Activated CD4-positive, CD25-positive, alpha-beta regulatory T cell treated with anti-CD3 and anti-CD28 coated beads, Interleukin-2, amount 50 U/mL, for 24 hours (primary cell): Measurements from ENCODE around the gene KRT13.

Experiments used
- ATAC-seq, 2 donors: fragments of 150-1000 bp; cut with Tn5 transposase; one replicate each; pipeline ENCODE4 v1.10.0; 2021; ENCODE audit warnings: mild to moderate bottlenecking in 1 of 2, moderate library complexity in 1 of 2

The KRT13 gene

DNA sequence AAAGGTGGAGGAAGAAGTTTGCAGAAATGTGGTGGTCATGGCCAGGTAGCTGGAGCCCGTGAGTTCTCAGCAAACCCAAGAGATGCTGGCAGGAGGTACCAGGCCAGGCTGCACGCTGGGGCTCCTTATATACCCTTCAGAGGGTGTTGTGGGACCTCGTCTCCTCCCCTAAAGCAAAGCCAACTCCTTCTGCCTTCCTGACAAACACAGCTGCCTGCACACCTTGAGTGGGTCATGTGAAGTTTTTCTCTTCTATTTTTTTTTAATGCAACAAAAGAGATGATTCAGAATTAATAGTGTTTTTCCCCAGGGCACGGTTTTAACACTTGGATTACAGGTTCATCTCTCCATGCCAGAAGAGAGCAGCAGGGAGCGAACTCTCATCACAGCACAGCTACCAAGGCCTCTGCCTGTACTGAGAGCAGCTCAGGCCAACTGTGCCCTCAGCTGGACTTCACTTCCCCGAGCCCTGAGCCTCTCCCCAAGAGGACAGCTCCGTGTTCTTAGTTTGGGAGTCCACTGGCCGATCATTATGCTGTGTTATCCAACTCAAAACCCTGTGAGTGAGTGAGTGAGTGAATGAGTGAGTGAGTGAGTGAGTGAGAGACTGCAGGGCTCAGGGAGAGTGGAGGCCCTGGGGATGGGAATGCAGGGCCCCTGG lies 13.5 kb upstream of the KRT13 start, which contains the start of gene KRT15:
TSS of gene KRT15 (minus strand) at position 102 of the 661 bp plus-strand sequence. CDS start at position 39, 63 bp downstream.
- no peak for ATAC-seq

DNA sequence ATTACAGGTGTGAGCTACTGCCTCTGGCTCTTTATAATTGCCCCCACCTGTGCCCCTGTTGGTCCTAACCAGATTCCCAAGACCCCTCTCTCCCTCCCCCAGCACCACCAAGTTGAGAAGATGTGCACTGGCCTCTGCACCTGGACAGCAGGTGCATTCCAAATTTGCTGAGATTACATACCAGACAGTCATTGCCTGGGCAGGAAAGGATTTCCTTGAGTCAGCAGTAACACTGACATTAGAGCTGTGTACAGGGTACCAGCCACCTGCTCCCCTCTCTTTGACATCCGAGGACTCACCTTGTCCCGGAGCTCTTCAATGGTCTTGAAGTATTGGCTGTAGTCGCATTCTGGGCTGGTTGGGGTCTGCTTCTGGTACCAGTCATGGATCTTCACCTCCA lies 12.6 kb upstream of the KRT13 start:
- no peak for ATAC-seq

DNA sequence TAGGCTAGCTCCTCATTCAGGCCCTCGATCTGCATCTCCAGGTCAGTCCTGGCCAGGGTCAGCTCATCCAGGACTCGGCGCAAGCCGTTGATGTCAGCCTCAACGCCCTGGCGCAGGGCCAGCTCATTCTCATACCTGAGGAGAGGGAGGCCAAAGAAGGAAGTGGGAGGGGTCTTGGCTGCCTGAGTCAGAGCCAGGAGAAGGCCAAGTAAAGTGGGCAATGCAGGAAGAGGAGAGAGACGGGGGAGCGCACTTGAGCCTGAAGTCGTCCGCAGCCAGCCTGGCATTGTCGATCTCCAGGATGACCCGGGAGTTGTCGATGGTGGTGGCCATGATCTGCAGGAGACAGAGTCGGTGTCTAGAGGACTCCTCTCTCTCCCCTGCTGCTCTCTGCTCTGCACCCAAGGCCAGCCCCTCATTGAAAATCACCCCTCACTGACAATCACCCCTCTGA lies 11.4 kb upstream of the KRT13 start:
- ATAC-seq = no peak

DNA sequence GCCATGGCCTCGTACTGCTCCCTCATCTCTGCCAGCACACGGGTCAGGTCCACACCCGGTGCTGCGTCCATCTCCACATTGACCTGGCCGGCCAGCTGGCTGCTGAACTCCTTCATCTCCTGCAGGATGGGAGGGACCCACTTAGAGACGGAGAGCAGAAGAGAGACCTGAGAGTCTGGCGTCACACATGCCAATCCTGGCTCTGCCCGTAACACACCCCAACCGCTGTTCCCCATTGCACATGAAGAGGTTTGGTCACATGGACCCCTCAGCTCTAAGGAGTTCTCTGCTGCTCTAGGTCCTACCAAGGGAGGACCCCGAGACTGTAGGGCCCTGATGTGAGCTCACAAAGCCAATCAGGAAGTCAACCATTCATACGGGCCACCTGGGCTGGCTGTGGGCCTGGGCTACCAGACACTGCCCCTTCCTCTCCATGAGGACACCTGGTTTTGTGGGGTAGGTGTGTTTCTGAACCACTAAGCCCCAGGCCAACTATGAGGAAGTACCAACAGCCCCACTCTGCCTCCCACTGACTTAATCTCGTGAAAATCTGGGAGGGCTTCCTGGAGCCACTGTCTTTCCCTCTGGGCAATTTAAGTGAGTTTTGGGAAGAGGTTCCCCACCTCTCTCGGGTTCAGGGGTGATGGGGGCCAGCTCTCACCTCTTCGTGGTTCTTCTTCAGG lies 10.9 kb upstream of the KRT13 start:
- ATAC-seq = no peak

DNA sequence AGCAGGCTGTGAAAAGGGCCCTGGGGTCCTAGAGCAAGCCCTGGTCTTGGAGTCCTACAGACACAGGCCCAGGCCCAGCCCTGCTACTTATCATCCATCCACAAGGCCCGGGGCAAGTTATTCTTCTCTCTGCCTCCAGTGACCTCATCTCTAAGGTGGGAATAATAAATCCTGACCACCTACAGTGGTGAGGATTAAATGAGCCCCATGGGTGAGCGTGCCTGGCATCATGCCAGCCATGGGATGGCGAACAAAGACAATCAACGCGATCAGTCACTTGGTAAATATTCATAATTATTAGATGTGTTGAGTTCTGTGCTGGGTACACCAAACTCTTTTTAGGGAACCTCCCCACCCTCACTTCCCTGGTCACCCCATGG lies 7.7 kb upstream of the KRT13 start:
- ATAC-seq = no peak

DNA sequence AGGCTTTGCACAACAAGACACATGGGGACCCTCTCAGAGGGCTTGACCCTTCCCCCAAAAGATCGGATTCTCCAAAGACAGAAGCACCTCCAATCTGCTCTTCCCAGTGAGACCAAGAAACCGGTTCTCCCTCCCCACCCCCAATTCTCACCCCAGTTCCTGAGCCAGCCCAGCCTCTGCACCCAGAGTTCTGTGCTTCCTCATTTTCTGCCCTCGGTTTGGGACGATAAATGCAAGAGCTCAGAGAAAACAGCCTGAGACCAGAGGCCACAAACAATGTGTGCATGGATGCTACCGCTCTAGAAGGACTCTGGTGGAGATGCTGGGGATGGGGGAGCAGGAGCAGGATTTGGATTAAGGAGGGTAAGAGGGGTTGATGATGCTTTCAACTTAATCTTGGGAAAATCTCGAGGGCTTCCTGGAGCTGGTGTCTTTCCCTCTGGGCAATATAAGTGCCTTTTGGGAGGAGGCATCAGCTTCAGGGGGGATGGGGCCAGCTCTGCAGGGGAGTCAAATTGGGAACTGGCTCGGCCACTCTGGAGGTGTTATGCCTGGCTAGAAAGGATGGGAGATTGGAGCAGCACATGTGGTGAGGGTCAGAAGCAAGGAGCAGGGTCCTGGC lies 7.2 kb upstream of the KRT13 start:
- ATAC-seq = no peak

DNA sequence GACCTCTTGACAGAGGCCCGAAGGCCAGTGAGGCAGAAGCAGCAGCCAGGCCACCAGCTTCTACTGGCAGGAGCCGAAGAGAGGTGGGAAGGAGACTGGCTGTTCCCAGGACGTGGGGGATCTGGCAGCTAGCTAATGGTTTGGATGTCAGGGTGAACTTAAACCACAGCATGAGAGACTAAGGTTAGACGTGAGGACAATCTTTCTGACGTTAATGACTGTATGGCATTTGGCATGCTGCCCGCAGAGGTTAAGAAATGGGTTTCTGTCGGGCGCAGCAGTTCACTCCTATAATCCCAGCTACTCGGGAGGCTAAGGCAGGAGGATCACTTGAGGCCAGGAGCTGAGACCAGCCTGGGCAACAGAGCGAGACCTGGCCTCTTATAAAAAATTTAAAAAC lies 6.3 kb upstream of the KRT13 start:
- no peak for ATAC-seq

DNA sequence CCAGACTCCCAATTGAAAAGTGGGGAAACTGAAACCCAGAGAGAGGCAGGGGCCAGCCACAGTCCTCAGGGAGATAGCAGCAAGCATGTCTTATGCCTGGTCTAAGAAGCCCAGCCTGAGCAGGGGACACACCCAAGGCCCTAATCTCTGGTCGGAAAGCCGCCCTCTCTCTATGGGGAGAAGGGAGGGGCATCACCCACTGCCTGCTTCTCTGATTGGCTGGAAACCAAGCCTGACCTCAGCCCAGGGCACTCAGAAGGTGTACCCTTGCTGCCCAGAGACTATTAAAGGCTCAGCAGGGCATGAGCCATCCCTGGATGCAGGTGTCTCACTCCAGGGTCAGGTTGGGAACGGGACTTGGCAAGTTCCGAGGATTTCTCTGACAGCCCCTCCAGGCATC lies 5.7 kb upstream of the KRT13 start:
- ATAC-seq = no peak

DNA sequence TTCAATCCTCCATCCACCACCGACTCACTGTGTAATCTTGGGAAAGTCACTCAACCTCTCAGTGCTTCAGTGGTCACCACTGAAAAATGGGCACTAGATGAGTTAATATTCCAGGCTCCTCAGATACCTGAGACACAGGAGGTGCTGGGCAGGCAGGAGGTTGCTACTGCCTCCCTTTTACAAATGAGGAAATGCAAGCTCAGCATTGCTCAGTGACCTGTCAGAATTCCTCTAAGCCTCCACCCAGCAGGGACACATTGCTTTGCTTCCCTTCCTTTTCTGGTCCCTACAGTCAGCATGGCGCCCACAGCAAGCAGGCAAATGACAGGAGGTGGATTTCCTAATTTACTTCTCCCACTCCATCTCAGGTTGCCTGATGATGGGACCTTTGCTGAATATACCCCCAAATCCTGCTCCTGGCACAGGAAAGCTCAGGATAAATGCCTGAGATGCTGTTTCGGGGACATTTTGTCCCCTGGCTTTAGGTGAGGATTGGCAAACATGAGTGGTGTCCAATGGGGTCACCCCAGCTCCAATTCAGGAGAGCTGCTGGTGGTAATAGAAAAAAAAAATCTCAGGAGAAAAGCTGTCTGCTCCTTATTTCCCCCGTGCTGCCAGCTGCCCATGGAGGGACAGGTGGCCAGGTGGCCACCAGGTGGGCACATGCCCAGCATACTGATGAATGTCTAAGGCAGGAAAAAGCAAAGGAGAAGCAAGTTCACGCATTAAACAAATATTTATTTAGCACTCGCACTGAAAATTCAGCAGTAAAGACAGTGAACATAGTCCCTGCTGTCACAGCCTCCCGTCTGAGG lies 5.0 kb upstream of the KRT13 start:
- no peak for ATAC-seq

DNA sequence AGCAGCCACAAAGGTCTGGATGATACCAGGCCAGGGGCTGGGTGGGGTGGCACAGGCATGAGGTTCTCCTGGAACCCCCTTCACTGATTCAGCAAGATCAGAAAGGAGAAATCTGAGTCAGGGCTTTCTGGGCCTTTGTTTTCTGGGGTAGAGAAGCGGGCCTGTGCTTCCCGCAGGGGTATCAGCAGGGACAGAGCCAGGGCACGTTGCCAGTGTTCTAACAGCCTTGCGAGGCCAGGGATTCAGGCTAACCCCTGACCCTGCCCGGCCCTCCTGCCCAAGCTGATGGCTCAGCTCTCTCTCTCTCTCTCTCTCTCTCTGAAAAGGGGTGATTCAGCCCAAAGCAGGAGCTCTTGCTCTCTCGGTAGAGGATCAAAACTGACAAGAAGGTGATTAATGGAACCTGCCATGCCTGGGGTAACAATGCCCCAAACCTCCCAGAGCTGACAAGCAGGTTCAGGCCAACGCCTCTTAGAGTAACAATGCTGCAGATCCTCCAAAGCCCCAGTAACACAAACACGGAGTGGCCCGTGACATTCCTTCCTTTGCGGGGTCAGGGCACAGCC lies 2.0 kb upstream of the KRT13 start:
- ATAC-seq = no peak

DNA sequence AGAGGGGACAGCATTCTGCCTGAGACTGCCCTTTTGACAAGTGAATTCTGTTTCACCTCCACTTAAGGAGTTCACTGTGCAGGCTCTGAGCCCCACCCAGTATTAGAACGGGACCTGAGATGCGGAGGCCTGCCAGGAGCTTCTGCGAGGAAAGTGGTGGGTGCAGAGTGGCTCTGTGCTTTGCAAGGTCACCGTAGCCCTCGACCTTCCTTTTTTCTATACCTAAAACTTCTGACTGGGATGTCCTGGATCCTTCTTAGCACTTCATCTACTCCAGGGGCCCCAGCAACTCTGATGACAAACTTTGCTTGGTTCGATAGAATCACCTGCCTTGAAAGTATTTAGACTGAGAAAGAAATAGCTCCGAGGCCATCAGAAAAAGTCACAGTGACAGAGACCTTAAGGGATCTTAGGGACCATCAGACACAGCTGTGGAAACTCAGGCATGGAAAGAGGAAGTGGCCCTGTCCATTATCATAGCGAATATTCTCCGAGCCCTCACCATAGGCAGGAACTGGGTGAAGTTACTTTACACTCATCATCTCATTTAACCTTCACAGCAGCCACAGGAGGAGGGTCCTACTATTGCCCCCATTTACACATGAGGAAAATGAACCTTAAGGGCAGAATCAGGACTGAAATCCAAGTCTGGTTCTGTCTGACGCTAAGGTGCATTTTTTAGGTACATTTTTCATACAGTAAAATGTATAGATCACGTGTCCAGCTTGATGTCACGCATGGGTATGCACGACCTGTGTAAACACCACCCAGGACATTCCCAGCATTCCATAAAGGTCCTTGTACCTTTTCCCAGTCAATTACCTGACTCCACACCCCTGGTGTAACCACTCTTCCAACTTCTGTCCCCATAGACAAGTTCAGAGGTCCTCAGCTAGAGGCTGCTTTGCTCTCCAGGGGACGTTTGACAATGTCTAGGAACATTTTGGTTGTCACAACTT lies 676 bp upstream of the KRT13 start:
- no peak for ATAC-seq

DNA sequence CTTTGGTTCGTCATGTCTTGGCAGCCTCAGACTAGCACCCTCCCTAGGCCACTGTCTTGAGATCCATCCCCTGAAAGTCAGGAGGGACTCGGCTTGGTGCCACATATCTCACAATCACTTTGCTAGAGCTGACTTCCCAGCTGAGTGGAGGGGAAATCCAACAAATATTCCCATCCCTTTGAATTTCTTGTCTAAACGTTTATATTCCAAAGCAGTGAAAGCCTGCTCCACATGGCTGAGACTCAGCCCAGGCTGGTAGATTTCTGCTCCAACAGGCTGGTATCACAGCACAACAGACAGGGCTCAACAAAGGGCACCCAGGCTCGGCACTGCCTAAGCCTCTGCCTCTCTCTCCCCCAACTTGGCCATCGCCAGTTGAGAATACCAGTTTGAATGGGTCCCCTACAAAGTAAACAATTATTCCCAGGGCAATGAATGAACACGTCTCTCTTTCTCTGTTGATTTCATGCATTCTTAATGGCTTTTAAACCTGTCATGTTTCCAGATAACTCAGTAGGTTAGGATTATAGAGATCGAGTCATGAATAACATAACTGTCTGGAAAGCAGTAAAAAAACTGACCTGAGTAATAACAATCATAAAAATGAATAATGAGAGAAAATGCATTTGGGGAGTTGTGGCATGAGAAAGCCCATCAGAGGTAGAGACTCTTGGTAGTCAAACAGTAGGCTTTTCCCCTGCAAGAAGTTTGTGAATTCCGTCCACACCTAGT lies 1.0 kb downstream of the KRT13 start:
- ATAC-seq = no peak

DNA sequence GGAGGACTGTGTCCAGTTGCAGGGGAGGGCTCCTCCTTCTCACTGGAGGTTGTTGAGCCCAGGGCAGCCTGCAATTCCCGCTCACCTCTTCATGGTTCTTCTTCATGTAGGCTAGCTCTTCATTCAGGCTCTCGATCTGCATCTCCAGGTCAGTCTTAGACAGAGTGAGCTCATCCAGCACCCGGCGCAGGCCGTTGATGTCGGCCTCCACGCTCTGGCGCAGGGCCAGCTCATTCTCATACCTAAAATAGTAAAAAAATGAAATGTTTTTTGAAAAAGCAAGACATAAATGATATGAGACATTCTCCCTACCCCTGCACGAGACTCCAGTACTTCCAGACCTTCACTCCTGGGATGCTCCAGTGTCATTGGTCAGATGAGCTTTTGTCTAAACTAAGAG lies 2.2 kb downstream of the KRT13 start:
- no peak for ATAC-seq

DNA sequence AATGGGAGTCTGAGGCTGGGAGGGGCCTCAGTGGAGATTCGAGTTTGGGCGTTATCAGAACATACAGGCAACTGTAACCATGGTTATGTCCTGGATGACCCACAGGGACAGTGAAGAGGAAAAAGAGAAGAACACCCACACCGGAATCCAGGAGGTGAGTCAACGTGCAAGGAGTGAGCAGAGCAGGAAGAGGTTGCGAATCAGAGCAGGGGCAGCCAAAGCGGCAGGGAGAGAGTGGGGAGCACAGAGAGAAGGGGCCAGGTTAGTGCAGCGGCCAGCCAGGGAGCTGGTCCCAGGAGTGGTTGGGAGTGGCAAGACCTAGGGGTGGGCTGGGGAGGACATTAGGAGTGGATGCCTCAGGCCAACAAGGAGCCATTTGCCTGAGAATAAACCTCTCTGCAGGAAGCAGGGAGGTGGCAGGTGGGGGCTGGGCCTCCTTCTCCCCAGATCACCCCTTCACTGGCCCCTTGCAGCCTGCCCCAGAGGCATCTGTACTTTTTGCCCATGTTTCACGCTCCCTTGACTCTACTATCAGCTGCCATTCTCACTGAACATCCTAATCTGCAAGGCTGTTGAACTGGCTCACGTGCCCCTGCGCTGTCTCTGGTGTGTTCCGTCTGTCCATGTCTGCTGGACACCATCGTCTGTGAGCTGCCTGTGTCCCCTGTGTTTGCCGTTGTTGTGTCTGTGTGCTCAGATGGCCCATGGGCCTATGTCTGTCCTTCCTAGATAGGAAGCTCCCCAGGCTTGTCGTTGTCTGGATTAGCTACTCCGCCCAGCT lies 5.1 kb downstream of the KRT13 start:
- ATAC-seq = no peak

DNA sequence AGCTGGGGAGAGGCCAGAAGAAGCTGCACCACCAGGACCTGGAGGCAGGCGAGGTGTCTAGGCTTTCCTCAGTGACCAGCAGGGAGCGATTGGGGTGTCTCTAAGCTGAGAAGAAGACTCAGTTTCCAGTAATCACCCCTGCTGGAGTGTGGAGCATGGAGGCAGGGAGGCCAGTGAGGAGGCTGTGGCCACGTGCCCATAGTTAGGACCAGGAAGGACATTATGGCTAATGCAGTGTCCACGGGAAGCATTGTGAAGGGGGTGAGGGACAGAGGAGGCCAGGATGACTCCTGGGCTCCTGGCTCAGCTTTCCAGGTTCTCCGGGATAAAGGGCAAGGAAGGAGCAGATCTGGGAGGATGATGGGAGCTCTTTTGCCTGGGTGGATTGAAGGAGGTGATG lies 5.7 kb downstream of the KRT13 start:
- no peak for ATAC-seq

DNA sequence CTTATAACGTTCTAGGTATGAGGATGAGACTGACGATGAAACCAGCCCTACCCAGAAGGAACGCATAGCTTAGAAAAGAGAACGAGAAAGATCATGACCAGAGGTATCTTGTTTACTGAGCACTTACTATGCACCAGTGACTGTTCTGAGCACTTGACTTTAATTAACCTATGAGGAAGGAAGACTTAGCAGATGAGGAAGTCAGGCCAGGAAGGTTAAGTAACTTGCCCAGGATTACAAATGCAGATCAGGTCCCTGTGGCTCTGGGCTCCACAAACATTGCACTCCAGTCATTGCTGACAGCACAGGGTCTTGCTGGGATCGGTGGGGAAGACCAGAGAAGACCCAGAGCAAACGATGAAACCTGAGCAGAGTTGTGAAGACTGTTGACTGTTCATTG lies 7.1 kb downstream of the KRT13 start:
- no peak for ATAC-seq

DNA sequence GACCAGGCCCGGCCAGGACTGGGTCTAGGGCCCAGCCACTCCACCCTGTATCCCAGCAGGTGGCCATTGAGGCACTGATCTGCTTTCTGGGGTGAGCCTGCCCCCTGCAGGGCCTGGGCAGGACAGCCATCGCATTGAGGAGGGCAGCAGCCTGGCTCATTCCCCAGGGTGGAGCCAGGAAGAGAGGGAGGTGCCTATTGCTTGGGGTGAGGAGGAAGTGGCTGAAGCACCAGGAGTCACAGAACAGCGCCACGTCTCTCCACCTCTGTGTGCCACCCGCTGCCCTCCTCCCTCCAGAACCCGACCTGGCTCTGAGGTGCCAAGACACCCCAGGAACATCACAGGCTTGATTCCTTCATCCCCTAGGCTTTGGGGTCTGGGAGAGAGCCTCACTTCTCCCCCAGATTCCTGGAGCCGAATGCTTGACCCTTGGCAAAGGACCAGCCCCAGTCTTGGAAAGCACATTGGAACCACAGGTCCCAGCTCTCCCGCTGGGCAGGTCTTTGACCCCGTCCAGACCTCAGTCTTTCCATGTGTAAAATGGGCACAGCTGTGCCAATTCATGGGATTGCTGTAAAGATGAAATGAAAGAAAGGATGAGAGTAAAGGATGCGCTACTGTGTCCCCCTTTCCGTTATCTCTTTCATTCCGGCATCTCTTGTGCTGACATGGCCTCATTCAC lies 8.5 kb downstream of the KRT13 start:
- ATAC-seq = peak; percentile 73 to 80

DNA sequence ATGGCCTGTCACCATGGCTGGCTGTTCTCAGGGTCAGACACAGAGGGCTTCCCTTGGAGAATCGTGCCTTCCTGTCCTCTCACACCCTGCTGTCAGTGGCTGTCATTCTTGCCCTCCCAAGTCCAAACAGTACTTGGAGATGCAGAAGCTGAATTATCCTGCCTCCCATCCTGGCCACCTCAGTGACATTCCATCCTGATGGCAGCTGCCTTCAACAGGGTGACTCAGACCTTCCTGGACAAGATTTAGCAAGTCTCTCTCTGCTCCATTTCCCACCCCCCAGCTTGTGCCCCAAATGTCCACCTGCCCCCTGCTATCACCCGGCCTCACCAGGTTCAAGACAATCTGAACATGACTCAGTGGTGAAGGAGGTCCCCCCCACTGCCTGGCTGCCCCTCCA lies 10.9 kb downstream of the KRT13 start:
- ATAC-seq = no peak

DNA sequence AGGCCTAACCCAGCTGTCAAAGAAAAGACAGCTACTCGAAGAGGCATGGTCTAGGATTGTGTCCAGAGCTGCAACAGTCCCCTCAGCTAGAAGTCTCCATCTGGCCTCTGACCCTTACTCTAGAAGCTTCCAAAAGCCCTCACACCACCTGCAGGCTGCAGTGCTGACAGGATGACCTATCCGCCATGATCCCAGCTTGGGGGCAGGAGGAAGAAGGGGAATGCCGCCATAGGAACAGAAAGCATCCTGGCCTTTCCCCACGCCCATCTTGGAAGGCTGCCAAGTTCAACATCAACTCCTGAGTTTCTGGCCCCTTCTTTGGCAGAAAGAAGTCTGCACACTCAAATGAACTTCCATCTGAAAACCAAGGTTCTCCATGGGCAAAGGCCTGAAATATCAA lies 12.6 kb downstream of the KRT13 start:
- no peak for ATAC-seq

DNA sequence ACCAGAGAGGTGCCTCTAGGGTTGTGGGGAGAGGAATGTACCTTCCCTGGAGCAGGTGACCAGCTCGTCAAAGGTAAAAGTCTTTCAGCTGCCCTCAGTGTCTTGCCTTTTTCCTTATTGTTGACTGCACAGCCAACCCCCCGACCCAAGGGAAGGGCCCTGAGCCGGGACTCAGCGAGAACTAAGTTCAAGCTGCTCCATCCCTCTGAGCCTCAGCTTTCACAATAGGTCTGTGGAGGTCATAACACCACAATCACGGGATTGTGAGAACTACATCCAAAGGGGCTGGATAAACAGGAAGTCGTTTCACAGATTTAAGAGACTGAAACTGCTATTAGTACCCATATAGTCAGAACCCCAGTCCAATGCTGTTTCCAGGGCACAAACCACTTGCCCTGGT lies 13.1 kb downstream of the KRT13 start:
- no peak for ATAC-seq
